GM19035 (cell line): Measurements from ENCODE around the gene CRYGS.
"Not testable (repeated sequence)": the region's sequence is repeated elsewhere in the genome, so short reads cannot be mapped to it uniquely, and the experiment has no call there.

Experiments used
- ATAC-seq: cut with Tn5 transposase; IDR thresholded peaks from one replicate; pipeline ENCODE4 v1.9.1; 2021; ENCODE audit not compliant: unreplicated experiment

Gene CRYGS

DNA sequence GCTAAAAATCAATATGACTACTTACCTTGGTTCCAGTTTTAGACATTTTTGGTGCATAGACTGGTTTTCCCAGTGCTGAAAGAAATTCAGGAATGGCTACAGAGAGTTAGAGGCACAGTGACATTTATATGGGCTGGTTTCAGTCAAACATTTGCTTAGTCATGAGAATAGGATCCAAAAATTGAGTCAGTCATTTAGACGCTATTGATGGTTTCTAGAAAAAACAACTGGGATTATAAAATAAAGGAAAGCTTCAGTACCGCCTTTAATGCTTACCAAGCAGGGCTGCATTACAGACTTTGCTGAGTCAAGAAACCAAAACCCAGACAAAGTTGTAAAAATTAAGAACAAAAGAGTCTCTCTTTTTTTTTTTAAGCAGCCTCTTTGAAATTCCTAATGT, at the start of gene CRYGS:
CRYGS (minus strand) TSS at position 100 of the 400 bp plus-strand sequence; CDS start at position 46, 54 bp downstream.
- no peak for ATAC-seq

DNA sequence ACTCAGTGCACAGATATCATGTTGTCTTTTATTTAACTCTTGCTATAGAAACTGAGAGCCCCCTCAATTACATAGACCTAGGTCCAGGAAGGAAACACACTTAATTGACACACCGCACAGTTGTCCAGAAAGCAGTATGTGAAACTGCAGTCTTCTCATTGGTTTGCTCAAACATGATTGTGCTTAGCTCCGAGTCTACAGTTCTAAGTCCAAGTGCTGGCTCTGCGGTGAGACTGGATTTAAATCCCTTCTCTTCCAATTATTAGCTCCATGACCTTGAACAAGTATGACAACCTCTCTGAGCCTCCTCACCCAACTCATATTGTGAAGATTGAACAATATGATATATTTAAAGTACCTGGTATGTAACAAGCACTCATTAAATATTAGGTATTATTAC, 49.7 kb upstream of the CRYGS start:
- no peak for ATAC-seq

DNA sequence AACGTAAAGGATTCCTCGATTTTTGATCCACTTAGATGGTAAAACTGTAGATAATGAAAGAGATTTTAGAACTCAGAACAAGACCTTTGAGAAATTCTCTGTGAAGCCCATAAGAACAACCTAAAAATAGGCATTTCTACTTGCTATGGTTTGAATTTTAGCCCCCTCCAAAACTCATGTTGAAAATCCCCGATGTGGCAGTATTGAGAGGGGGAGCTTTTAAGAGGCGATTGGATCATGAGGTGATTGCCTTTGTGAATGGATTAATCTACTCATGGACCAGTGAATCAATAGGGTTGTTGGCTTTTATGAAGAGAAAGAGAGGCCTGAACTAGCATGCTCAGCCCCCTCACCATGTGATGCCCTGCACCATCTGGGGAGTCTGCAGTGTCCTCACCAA, 48.5 kb upstream of the CRYGS start:
- ATAC-seq, result no peak

DNA sequence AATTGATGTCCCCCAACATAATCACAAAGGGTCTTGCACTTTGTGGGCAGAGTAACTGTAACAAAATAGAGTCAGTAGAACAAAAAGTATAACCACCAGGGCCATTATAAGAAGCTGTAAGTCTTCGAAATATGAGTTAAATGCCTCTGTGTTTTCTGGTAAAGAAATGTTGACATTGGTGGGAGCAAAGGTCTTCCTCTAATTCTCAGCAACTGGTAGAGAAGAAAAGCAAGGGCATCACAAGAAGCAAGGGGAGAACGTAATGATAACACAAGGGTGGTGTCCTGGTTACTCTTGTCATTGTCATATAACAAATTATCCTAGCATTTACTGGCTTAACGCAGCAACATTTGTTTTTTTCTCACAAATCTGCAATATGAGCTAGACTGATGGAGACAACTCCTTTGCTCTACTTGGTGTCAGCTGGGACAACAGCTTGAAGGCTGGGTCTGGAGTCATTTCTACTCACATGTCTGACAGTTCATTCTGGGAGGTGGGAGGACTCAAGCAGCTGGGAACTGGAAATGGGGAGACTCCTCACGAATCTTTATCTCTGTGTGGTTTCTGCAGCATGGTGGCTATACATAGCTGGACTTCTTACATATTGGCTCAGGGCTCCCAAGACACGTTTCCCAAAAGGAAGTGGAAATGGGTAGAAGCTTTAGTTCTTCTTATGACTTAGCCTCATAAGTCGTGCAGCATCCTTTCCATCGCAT, 46.6 kb upstream of the CRYGS start:
- no peak for ATAC-seq

DNA sequence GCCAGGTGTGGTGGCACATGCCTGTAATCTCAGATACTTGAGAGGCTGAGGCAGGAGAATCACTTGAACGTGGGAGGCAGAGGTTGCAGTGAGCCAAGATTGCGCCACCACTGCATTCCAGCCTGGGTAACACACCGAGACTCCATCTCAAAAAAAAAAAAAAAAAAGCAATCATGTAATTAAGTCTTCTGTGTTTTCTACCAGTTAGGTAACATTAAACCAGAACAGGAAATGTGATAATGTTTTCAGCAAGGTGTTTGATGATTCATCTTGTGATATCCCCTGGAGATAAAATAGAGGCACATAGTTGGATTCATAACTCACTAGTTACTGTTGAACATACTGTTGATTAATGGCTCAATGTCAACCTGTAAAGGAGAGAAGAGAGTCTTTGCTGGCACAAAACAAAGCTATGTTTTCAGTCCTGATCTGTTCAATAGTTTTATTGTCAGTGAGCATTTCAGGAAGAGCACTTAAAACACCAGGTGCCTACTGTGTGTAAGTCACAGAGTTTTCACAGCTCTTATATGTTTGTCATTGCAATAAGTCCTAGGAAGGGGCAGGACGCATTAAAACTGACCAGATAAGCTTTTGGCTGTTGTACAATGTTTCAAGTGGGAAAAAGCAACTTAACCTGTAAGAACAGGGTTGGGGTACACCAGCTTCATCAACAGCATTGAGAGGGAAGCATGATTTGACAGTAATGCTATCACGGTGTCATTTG, 45.8 kb upstream of the CRYGS start:
- ATAC-seq, result no peak

DNA sequence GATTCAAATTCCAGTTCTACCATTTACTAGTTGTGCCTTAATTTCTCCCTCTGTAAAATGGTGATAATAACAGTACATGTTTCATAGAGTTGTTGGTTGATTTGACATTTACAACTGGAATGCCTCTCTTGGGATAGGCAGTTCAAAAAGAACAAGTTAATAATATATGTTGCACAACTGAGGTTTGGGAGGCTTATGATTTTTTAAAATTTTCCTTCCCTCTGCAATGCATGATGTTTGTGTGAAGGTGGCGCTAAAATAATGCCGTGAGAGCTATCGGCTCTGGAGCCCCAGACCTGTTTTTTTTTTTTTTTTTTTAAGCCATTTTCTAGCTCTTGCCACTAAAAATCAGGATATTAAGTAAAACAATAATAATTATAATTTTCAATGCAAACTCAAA, 44.9 kb upstream of the CRYGS start:
- no peak for ATAC-seq

DNA sequence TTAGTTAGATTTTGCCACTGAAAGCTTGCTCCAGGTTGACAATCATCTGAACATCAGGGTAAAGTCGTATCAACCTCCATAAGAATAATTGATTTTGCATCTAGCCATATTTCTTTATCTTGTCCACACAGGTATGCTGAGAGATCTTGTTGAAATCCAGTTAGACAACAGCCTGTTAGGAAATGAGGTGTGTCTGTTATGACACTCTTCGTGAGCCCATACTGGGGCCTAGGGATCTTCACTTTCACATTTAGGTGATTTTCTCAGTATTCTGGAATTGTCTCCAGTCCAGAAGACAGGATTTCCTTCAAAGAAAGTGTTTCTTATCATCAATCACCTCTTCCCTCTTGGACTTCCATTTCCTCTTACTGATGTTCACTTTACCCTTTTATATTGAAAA, 44.5 kb upstream of the CRYGS start:
- no peak for ATAC-seq

DNA sequence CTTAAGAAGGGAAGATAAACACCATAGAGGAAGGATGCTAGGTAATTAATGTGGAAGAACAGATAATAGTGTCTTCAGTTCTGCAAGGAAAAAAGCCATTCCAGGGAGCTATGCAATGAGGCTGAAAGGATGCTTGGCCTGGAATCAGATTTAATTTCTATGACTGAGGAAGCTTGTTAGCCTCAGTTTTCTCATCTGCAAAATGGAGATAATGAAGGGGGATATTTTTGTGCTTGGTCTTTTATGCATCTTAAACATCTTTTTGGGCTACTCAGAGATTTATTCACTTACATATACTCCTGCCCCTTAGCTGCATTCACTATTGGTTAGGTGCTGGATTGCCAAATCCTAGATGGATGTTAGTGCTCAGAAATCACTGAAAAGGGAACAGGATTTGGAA, 43.0 kb upstream of the CRYGS start:
- ATAC-seq, result no peak

DNA sequence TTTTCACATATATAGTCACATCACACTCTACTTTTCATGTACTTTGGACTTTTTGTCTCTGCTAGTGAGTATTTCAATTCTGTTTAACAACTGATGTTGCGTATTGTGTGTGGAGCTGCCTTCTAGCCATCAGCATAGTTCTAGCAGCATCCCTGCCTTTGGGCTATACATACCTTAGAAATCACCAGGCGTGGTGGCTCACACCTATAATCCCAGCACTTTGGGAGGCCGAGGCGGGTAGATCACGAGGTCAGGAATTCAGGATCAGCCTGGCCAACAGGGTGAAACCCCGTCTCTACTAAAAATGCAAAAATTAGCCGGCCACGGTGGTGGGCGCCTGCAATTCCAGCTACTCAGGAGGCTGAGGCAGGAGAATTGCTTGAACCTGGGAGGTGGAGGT, 42.1 kb upstream of the CRYGS start:
- ATAC-seq, result not testable (repeated sequence)

DNA sequence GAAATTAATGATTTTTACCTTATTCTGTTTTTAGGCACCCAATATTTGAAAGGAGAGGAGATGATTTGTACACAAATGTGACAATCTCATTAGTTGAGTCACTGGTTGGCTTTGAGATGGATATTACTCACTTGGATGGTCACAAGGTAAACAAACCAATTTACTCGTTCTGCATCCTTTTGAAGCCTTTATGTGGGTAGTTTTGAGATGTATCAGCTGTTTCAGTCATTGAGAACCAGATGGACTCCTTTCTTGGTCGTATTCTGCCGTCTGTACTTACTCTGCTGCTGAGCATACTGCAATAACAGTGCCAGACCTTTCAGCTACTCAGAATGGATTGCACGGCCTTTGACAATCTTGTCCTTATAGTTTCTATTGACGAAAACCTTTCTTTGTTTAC, 39.7 kb upstream of the CRYGS start:
- no peak for ATAC-seq

DNA sequence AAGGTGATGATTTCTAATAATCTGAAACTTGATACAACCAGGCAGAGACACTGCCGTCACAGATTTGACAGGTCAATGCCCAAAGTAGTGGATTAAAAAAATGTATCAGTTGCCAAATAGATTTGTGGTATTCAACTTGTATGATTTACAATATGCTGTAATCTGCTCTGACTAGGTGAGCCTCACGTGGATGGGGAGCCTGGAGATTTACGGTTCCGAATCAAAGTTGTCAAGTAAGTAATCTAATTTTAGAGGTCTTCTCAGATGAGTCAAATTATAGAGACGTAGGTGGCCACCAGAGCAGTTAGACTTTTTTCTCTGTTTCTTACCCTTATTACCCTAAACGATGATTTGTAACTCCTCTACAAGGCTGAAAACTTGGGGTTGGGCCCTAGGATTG, 38.4 kb upstream of the CRYGS start:
- ATAC-seq, result no peak

DNA sequence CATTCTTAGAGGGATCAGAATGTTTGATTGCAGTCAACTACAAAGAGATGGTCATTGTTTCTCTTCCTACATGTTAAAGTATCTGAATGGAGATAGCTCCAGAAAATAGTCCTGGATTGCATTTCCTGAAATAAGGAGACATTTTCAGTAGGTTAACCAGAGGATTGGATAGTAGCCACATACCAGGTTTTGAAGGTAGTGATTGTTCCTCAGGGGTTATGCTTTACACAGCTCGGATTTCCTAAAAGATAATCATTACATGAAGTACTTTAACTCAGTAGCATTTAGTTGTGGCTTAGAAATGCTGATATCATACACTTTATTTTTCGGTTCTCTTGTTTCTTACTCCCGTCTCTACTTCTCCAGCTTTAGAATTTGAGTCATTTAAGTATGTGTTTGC, 36.6 kb upstream of the CRYGS start:
- ATAC-seq, result no peak

DNA sequence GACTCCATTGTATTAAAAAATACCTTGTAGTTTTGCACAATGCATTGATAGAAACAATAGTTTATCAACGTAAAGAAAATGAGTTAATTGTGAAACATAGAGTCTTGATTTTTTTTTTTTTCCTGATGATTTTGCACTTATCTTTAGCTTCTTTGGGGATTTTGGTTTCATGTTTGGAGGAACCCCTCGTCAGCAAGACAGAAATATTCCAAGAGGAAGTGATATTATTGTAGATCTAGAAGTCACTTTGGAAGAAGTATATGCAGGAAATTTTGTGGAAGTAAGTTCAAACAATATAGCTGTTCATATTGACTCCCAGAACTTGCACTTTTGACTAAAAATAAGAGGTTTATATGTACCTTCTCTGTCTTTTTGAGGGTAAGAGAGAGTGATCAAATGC, 33.3 kb upstream of the CRYGS start:
- ATAC-seq, result no peak

DNA sequence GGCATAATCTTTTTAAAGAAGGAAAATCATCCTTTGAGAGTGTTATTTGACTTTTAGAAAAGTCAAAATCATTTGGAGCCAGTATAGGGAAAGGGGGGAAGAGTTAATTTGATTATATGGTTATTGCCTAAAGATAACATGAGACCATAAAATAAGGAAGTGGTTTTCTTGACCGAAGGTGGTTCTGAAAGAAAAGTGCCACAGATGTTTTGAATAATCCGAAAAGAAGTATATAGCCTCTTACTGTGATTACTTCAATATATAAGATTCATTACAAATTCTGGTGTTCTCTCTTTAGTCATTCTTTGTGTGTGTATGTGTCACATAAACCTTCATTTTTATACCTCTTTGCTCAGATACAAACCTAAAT, 27.4 kb upstream of the CRYGS start:
- ATAC-seq, result no peak

DNA sequence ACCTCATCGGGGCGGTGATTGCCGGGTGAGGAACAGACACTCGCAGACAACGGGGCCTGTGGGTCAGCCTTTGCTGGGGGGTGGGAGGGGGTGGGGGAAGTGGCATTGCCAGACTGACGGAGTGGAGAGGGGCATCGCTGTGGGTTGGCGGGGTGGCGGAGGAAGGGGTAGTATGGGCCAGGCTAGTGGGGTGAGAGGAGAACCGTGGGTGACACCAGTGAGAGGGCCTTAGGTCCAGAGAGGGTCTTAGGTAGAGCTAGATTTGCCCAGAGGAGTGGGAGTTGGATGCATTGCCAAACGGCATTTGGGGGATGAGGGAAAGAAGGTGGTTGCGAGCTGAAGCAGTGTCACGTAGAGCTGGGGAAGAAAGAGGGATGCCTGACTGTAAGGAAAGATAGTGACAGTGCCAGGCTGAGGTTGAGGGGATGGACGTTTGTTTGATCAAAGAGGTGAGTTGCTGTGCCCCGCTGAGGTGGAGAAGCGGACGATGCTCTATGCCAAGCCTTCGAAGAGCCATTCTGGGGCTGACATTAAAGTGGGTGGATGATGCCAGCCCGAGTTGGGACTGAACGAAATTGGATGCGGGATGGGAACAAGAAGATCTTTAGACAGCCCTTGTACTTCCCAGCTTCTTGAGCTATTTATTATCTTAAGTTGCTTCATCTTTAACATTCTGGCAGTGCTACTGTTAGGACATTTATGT, 26.9 kb upstream of the CRYGS start:
- no peak for ATAC-seq

DNA sequence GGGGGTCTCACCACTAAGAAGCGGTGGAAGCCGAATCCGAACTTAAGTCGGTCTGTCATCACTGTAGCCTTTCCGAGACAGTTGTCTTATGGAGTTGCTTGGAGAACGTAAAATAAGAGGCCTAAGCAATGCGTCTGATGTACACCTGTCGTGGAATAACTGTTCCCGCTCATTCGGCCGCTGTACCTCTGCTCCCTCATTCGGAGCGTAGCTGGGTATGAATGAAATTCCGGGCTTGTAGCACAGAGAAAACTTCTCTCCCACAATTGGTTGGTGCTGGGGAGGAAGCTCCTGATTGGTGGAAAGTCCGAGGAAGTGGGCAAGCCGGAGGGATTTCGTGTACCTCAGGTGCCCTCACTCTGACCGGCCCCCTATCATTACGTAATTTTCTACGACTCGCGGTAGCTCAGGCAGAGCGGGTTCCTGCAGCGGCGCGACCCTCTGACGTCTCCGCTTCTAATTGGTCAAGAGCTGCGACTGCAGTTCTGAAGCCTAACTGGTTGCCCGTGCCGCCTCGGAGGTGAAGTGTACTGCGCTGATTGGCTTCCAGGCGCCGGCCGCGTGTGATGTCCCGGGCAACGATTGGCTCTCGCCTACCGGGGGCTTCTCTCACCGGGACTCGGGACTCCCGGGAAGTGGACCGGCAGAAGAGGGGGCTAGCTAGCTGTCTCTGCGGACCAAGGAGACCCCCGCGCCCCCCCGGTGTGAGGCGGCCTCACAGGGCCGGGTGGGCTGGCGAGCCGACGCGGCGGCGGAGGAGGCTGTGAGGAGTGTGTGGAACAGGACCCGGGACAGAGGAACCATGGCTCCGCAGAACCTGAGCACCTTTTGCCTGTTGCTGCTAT, 26.1 kb upstream of the CRYGS start, which contains the start of gene DNAJB11:
DNAJB11 (plus strand) TSS at position 625 of the 845 bp plus-strand sequence; CDS start at position 803, 178 bp downstream.
- ATAC-seq, result peak; percentile 81

DNA sequence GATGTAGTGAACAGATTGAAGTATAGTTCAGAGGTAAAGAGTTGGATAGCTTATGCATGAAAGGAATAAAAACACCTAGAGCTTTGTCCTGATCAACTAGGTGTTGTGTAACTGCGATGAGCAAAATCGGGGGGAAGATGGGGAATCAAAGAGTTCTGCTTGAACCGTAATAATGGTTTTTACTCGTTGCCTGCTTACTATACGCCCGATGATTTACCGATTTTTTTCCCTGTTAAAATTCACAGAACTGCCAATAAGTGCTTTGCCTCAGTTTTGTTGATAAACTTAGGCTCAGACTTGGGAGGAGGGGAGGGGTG, 25.6 kb upstream of the CRYGS start:
- ATAC-seq, result no peak

DNA sequence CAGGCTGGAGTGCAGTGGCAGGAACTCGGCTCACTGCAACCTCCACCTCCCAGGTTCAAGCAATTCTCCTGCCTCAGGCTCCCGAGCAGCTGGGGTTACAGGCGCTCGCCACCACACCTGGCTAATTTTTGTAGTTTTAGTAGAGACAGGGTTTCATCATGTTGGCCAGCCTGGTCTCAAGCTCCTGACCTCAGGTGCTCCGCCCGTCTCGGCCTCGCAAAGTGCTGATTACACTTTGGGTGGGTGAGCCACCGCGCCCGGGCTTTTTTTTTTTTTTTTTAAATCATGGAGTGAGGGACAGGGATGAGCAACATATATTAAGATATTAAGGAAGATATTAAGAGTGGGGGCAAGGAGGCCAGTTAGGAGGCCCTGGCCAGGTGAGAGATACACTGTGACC, 25.2 kb upstream of the CRYGS start:
- not testable (repeated sequence) for ATAC-seq

DNA sequence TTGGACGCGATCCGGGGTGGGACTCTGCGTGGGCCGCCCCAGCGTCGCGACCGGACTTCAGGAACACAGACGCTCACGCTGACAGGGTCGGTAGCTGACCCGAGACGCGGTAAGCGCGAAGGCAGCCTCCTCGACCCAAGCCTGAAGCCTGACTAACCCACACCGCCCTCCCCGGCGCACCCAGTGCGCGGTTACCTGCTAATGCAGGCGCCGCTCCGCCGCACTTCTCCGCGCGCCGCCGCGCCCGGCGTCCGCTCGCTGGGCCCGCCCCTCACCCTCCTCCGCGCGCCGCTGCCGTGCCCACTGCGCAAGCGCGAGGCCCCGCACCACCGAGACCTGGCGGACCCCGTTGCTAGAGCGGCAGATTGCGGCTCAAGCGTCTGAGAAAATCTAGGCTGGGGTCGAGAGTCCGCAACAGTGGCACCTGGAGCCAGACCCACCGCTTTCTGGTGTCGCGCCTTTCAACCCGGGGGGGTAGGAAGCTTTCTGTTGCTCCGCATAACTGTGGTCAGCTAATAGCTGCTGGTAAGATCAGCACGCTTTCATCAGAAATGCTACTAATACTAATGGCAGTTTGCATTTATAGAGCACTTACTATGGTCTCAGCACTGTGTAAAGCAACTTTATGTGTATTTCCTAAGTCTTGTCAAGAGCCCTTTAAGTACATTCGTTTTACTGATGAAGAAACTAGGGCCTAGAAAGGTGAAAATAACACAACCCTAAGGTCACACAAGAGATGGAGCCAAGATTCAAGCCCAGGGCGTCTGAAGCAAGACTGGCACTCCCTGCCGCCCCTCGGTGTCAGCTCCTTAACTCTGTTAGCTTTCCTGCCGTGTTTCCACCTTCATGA, 23.1 kb upstream of the CRYGS start, which contains the start of gene TBCCD1:
TBCCD1 (minus strand) TSS at position 268 of the 850 bp plus-strand sequence. CDS start 3,010 bp downstream, outside the sequence.
- ATAC-seq, result peak; percentile 50

DNA sequence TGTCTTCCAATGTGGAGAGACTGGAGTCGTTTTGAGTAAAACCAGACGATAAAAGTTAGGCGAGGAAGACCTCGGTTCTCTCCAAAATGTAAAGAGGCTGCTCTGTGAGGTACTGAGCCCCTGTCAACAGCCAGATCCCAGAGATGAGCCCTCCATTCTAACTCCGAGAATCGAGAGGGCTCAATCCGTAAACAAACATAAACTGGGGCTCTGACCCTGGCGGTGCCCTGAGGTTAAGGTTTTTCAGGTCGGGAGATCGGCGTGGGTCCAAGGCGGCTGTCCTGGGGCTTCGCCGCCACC, 22.5 kb upstream of the CRYGS start:
- ATAC-seq, result no peak
